Measurements from ENCODE around the gene ZNF322.
"Not testable (repeated sequence)": the region's sequence is repeated elsewhere in the genome, so short reads cannot be mapped to it uniquely, and the experiment has no call there.

- not testable (repeated sequence) for TF ChIP-seq CTCF (conservative IDR thresholded peaks at IDR 0.05 in 1 of 2, IDR thresholded peaks at IDR 0.05 in 1 of 2; ENCODE audit: extremely low read depth in 1 of 2, insufficient read depth in 1 of 2, low read depth in 1 of 2, low read length in 2 of 2); EZH2 (IDR thresholded peaks at IDR 0.05; ENCODE audit: borderline replicate concordance, low read length)
Observed at GRCh38 chr6:26705780-26706179, 46.2 kb upstream of the ZNF322 start.

All from mammary epithelial cell (primary cell).